NCI-H2107 treated with DMSO at 0.1 percent for 48 hours (cell line): Measurements from ENCODE around the gene TNFRSF19.
"Not testable (repeated sequence)": the region's sequence is repeated elsewhere in the genome, so short reads cannot be mapped to it uniquely, and the experiment has no call there.

ENCODE experiments used
- DNase-seq: peaks from one replicate; lab custom pipeline; 2025; ENCODE audit not compliant: unreplicated experiment; lab: John Stamatoyannopoulos, UW

Gene TNFRSF19, protein sequence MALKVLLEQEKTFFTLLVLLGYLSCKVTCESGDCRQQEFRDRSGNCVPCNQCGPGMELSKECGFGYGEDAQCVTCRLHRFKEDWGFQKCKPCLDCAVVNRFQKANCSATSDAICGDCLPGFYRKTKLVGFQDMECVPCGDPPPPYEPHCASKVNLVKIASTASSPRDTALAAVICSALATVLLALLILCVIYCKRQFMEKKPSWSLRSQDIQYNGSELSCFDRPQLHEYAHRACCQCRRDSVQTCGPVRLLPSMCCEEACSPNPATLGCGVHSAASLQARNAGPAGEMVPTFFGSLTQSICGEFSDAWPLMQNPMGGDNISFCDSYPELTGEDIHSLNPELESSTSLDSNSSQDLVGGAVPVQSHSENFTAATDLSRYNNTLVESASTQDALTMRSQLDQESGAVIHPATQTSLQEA

DNA sequence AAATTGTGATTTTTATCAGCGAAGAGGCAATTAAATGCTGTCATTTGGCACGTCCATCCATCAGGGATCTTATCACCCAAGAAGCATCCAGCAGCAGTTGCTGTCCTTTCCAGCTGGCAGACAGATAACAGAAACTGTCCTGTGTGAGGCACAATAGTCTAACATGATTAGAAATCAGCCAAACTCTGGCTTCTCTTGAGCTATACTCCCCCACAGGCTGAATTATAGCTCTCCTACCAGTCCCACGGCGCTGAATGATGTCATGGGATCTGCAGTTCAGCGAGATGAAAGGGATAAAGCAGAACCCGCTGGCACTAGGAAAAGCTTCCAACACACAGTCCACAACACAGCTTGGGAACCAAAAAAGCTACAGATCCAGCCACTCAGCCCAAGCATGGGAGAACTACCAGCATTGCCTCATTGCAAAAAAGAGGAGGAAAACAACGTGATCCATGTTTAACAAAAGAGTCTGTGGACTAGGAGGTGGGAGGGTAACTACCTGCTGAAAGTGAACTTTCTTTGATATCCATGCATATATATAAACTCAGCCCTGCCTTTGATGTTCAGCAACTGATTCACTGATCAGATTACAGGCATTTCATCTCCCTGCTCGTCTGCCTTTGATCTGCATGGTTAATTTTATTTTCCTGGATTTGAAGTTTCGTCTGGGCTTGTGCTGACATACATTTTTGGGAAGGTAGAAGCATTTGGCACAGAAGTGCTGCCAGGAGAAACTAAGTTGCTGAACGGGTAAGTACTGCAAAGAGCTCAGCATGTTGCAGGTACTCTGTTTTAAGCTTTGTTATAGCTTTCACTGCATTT is at the start of gene TNFRSF19:
Gene TNFRSF19 (plus strand): TSS at position 314 of the 822 bp plus-strand sequence. CDS start 19,772 bp downstream, outside the sequence.
- DNase-seq, result no peak

DNA sequence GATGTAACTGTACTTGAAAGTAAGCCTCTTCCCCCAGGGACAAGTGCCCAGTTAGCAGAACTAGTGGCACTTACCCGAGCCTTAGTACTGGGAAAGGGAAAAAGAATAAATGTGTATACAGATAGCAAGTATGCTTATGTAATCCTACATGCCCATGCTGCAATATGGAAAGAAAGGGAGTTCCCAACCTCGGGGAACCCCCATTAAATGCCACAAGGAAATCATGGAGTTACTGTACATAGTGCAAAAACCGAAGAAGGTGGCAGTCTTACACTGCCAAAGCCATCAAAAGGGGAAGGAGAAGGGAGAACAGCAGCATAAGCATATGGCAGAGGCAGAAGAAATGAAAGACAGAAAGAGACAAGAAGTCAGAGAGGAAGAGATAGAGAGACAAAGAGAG is 40.3 kb upstream of the TNFRSF19 start:
- not testable (repeated sequence) for DNase-seq

DNA sequence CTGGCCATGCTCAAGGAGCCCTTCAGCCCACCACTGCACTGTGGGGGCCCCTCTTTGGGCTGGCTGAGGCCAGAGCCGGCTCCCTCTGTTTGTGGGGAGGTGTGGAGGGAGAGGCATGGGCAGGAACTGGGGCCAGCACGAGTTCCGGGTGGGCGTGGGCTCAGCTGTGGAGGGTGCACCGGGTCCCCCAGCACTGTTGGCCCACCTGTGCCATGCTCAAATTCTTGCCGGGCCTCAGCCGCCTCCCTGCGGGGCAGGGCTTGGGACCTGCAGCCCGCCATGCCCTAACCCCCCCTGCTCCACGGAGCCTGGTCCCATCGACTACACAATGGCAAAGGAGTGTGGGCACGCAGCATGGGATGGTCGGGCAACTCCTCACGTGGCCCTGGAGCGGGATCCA is 38.8 kb upstream of the TNFRSF19 start:
- no peak for DNase-seq

DNA sequence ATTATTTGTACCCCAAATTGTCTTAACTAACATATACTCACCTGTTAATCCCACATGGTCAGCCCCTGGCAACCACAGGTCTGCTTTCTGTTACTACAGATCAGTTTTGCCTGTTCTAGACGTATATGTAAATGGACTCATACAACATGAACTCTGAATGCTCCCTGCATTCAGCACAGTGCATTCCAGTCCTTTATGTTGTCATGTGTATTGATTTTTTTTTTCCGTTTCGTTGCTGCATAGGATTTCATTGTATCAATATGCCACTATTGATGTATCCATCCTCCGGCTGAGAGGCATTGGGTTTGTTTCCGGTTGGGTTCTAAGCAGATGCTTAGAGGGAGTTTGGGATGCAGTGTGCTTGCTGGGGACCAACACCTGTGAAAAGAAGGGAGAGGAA is 36.1 kb upstream of the TNFRSF19 start:
- no peak for DNase-seq

DNA sequence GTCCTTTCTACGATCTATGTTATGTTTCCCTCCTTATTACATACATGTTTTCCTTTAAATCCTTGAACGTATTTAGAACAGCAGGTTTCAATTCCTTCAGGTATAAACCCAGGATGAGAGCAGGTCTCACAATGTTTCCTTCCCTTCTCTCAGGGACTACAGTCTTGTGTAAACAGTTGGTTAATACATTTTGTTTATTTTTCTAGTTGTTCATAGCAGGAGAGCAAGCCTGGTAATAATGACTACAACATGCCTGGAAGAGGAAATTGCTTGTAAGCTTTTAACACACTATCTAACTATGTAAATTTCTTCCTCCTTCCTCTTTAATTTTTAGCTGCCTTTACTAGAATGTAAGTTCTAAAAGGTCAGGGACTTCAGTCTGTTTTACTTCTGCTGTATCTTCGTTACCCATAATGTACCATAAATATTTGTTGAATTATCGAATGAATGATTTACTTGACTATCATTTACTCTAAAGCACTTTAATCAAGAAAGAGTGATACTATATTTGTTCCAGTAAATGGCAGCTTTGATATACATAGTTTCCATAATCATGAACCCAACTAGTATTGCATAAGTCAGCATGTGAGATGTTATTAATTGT is 28.9 kb upstream of the TNFRSF19 start:
- DNase-seq, result no peak

DNA sequence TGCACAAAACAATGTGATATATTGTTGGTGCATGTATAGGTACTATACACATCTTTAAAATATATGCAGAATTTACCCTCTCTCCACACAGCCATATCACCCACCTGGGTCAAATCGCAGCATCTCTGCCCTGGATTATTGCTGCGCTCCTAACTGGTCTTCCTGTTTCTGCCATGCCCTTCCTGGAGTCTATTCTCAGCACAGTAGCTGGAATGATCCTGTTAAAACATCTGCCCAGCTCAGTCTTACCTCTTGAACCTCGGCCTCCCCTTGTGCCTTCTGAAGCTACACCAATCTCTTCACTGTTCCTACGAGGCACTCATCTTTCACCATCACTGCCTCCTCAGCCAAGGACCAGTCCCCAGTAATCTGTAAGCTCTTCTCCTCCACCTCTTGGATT is 25.5 kb upstream of the TNFRSF19 start:
- no peak for DNase-seq

DNA sequence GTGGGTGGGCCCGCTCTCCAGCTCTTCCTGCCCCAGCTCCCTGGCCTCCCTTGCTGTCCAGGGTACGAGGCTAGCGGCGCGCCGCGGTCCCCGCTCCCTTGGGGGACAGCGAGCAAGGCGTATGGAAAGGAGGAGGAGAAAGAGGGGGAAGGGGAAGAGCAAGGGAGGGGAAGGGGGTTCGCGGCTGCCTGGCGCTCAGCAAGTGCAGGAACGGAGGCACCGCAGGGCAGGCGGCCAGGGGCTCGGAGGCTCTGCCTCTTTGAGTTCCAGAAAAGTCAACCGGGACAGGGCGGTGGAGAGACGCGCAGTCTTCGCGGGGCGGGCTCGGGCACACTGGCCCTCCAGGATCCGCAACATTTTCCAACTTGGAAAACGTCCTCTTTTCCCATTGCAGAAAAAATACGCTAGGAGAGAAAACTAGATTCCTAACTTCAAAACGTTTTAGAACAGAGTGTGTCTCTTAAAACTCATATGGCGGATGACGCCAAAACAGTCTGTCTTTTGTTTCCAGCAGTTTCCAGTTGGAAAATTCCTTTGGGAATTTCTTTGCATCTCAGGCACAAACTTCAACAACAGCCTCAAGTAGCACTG is 23.1 kb upstream of the TNFRSF19 start:
- DNase-seq, result no peak

DNA sequence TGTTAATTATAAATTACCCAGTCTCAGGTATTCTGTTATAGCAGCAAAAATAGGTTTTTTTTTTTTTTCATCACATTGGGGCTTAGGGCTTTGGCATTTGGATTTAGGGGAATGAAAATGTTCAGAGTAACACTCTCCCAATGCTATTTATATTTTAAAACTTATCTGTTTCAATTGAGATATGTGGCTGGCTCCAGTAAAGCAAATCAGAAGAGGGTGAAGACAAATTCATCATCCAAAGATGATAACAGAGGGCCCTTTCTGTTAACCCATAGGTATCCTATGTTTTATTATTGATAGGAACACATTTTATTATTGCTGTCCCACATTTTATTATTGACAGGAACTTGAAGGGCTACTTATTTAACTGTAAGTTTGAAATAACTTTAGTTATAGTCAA is 20.5 kb upstream of the TNFRSF19 start:
- DNase-seq, result no peak

DNA sequence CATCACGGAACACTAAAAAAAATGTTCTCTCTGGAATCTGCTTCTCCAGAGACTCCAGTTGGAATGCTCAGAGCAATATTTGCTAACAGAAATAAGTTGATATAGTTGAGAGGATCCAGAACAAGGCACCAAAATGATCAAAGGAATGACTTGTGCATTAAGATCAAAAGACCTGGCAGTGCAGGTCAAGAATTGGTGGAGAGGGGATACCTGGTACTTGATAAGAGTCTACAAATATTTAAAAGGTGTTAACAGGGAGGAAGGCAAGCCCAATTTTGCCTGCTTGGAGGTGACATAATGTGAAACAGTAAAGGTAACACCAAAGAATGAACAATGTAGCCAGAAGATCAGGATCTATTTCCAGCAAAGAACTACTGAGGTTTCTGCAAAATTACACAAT is 20.0 kb upstream of the TNFRSF19 start:
- no peak for DNase-seq

DNA sequence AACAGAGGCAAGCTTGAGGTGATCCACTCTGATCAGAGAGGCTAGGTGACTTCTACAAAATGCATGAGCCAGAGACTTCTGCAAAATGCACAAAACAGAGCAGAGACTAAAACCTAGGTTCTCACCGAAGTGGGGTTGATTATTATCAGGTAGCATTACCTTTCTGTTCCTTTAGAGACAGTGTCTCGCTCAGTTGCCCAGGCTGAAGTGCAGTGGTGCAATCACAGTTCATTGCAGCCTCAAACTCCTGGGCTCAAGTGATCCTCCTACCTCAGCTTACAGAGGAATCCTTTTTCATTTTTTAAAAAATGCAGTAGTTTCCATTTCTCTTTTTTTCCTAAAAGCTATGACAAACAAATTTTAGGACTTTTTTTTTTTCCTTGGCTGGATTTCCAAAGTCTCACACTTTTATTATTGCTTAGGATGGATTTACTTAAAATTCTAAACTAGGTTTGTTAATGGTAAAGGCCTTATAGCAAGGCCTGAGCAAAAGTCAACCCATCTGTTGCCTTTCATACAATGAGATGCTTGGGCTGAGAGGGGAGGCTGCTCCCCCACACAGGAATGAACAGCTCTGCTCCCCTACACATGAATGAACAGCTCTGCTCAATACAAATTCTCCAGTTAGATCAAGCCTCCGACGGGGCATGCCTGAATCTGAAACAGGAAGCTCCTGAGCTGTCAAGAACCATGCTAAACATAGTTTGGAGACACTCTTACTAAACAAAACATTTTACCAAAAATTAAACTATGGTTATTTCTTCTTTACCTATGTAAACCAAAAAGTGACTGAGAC is 18.8 kb upstream of the TNFRSF19 start:
- no peak for DNase-seq

DNA sequence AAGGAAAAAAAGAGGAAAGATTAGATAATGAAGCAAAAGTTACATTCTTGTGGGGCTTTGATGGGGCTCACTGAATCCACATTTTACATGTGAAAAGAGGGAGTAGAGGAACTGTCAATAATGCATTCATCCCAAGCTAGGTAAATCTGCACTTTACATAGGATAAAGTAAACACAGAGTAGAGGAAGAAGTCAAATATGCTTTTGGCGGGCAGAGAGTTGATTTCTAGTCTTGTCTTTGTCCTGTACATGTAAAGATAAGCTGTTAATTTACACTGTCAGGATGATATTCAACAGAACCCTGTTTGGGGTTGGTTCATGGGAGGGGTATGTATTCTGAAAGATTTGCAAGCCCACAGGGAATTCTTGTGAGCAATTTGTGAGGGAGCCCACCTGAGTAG is 18.0 kb upstream of the TNFRSF19 start:
- no peak for DNase-seq

DNA sequence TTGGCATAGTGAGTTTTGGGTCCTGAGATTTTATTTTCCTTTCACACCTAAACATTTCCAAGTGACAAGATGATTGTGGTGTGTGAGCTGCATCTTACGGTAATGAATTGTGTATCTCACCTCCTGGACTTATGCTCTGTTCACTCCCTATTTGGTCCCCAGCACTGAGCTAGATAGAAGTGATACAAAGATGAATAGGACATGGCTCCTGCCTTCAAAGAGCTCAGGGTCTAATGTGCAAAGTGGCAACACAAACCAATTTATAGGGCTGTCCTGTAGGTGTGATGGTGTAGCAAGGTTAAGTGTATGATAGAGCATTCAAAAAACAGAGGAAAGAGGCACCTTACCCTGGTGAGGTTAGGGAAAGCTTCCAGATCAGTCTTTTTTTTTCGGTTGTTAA is 17.6 kb upstream of the TNFRSF19 start:
- no peak for DNase-seq

DNA sequence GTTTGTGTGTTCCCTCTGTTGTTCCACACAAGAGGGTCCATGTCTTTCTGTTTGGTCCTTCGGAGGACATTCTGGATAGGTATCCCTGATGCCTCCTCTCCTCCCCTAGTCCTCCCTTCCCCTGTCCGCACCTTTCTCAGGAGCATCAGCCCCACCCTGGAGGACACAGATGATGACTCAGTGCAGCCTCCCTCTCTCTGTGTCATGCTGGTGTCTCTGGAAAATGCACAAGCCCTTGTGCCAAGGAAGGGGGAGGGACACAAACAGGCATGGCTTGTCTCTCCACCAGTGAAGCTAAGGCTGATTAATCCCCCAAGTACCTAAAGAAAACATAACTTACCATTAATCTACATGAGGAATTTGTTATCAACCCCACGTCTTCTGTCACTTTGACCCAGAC is 16.2 kb upstream of the TNFRSF19 start:
- no peak for DNase-seq

DNA sequence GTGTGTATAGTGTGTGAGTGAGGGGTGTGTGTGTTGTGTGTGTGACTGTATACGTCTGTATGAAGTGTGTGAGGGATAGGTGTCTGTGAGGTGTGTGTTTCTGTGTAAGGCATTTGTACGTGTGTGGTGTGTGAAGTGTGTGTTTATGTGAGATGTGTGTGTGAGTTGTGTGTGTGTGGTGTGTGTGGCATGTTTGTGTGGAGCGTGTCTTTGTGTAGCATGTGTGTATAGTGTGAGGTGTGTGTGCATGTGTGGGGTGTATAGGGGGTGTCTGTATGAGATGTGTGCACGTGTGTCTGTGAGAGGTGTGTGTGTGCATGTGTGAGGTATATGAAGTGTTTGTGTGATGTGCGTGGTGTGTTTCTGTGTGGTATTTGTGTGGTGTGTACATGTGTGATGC is 13.2 kb upstream of the TNFRSF19 start:
- no peak for DNase-seq

DNA sequence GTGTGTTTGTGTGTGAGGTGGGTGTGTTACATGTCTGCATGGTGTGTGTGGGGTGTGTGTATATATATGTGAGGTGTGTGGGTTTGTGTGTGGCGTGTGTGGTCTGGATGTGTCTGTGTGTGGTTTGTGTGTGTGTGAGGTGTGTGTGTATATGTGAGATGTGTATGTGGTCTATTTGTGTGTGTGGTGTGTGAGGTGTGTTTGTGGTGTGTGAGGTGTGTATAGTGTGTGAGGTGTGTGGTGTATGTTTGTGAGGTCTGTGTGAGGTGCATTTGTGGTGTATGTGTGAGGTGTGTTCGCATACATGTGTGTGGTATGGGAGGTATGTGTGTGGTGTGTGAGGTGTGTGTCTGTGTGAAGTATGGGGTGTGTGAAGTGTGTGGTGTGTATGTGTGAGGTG is 12.5 kb upstream of the TNFRSF19 start:
- DNase-seq, result no peak

DNA sequence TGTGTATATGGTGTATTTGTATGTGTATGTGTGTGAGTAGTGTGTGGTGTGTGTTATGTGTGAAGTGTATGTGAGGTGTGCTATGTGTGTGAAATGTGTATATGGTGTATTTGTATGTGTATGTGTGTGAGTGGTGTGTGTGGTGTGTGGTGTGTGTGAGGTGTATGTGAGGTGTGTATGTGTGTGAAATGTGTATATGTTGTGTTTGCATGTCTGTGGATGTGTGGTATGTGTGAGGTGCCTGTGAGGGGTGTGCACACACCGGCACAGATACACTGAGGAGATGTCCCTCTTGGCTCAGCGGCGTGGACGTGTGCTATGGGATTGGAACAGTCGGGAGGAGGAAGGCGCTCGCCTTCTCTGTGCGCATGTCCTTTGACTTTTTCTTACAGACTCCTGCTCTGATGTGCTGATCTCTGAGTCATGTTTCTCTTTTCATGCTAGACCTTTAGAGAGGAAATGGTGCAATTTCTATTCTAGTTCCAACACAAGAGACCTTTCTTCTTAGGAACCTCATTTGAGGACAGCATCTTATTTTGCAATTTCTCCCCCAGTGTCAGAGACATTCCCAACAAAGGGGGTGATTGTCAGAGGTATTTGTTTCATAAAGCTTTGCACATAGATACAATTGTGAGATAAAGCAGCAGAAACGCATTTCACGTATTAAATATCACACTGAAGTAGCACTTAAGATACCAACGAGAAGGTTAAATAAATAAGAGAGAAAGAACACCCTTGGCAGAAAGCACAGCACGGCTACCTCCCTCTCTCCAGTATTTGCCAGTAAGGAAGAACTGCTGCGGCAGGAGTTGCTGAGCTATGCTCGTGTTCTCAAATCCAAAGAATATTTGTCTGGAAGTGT is 11.3 kb upstream of the TNFRSF19 start:
- DNase-seq, result peak; percentile 70

DNA sequence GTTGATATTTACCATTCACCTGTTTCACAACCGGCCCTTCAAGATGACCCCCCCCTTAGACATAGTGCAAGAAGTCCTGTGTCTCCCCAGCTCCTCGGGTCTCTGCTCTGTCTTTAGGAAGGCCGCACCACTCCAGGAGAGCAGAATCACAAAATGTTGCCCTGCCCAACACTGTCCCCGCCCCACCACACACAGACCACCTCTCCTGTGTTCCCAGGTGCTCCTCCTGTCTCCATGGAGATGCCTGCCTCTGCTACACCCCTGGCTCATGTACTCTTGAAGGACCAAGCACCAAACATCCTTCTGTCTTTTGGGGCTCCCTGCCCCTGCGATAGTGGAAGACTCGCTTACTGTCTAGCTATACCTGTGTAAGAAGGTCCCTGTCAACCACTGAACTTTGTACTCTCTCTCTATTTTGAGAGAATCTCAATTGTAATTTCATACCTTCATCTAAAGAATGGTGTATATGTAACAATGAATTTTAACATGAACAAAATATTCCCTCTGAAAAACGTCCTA is 9.6 kb upstream of the TNFRSF19 start:
- no peak for DNase-seq

DNA sequence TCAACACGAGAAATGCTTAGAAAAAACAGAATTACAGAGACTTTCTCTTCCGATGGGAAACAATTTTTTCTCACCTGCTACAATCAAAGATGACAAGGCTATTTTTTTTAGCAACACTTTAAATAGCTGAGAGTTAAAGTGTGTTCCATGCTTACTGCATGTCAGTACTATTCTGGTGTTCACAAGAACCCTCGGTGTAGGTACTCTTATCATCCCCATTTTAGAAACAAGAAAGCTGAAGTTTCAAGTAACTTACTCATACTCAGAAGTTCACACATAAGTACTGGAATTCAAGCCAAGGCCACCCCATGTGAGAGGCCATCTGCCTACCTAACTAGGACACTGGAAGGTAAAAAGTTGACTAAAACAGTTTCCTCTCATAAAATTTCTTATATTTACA is 9.0 kb upstream of the TNFRSF19 start:
- no peak for DNase-seq

DNA sequence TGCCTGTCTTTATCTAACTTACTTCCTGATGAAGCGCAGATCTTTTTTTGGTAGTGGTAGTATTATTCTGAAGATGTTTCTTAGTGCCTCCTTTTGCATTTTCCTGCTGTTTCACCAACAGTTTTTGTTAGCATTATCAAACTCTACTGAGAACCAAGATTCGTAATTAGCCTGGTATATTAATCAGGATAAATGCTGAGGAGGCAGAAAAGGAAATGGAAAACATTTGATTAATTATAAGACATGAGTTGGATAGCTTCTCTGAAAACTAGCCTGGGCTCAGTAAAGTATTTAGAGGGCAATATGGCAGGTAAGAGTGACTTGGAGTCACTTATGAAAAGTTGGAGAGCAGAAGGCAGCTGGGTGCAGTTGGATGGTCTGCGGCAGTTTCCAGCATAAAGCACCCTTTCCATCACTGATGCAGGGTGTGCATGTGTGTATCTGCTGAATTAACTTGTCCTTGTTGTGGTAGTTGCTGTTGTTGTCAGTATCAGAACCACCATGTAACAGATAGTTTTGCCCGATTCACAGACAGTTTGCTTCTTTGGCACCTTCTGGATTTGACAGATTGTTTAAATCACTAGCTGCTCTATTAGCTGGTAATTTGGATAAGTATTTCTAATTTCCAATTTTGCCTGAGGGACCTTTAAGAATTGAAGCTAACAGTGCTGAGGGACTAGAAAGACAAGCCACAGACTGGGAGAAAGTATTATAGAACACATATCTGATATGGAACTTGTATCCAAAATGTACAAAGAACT is 6.9 kb upstream of the TNFRSF19 start:
- DNase-seq, result no peak
